MM.1S (cell line): ENCODE results near the gene KCND3.

Experiments
- DNase-seq: peaks from one replicate; pipeline ENCODE4 v3.0.0-alpha.2; 2015
- H2AFZ ChIP-seq: fragments of 300-600 bp; sonication (generic); 2 replicates; pipeline ENCODE4 v1.6.0; 2016; ENCODE audit warnings: antibody characterized with exemption, low read length
- H3F3A ChIP-seq: fragments of 300-600 bp; sonication (generic); 2 replicates; pipeline ENCODE4 v1.6.1; 2016; ENCODE audit warnings: mild to moderate bottlenecking, antibody characterized with exemption, low read length, moderate library complexity, mixed read lengths; ENCODE audit not compliant: insufficient read depth
- H3K27ac ChIP-seq: fragments of 300-600 bp; sonication (generic); 2 replicates; pipeline ENCODE4 v1.5.1; 2016; ENCODE audit warnings: mild to moderate bottlenecking, low read length
- H3K27me3 ChIP-seq: fragments of 300-600 bp; sonication (generic); replicated peaks from 2 replicates; pipeline ENCODE4 v1.6.0; 2016; ENCODE audit warnings: low read length; ENCODE audit not compliant: insufficient read depth
- H3K36me3 ChIP-seq: fragments of 300-600 bp; sonication (generic); replicated peaks from 2 replicates; pipeline ENCODE4 v1.6.1; 2016; ENCODE audit warnings: mild to moderate bottlenecking, low read length, mixed read lengths; ENCODE audit not compliant: insufficient read depth
- H3K4me1 ChIP-seq: fragments of 300-600 bp; sonication (generic); 2 replicates; pipeline ENCODE4 v1.6.1; 2016; ENCODE audit warnings: low read length, mixed read lengths
- H3K4me2 ChIP-seq: fragments of 300-600 bp; sonication (generic); 2 replicates; pipeline ENCODE4 v1.6.0; 2016; ENCODE audit warnings: low read depth, low read length
- H3K4me3 ChIP-seq: fragments of 300-600 bp; sonication (generic); 2 replicates; pipeline ENCODE4 v1.5.1; 2016; ENCODE audit warnings: low read length, mixed read lengths
- H3K79me2 ChIP-seq: fragments of 300-600 bp; sonication (generic); 2 replicates; pipeline ENCODE4 v1.6.1; 2016; ENCODE audit warnings: mixed run types, low read length, mixed read lengths
- H3K9ac ChIP-seq: fragments of 300-600 bp; sonication (generic); 2 replicates; pipeline ENCODE4 v1.6.1; 2016; ENCODE audit warnings: low read length, mixed read lengths
- H3K9me2 ChIP-seq: fragments of 300-600 bp; sonication (generic); replicated peaks from 2 replicates; pipeline ENCODE4 v1.6.1; 2016; ENCODE audit warnings: mild to moderate bottlenecking, low read length, mixed read lengths; ENCODE audit not compliant: insufficient read depth
- H3K9me3 ChIP-seq: fragments of 300-600 bp; sonication (generic); replicated peaks from 2 replicates; pipeline ENCODE4 v1.6.1; 2016; ENCODE audit warnings: mild to moderate bottlenecking, low read length, mixed read lengths; ENCODE audit not compliant: insufficient read depth
- H4K20me1 ChIP-seq: fragments of 300-600 bp; sonication (generic); 2 replicates; pipeline ENCODE4 v1.6.1; 2016; ENCODE audit warnings: mild to moderate bottlenecking, low read length, moderate library complexity, mixed read lengths; ENCODE audit not compliant: insufficient read depth
- CTCF ChIP-seq: fragments of 300-600 bp; sonication (generic); IDR thresholded peaks from 2 replicates; pipeline ENCODE4 v1.5.1; 2016; ENCODE audit warnings: antibody characterized with exemption, low read length, mixed read lengths
- EZH2 ChIP-seq: fragments of 300-600 bp; sonication (generic); optimal IDR thresholded peaks from 2 replicates; pipeline ENCODE3; 2017; ENCODE audit warnings: low read depth, mild to moderate bottlenecking, antibody characterized with exemption, low read length, mixed read lengths
- EZH2phosphoT487 ChIP-seq: fragments of 300-600 bp; sonication (generic); IDR thresholded peaks from 2 replicates; pipeline ENCODE4 v1.6.1; 2018; ENCODE audit warnings: antibody characterized with exemption, low read length

Gene KCND3

GRCh38 chr1:111841746-111842145 lies 147.7 kb downstream of the KCND3 start:
- Histone ChIP-seq H3K4me1 (no peaks in the 10 kb centered on the region), H3K27ac (no peak overlapping the region), H3F3A (no peaks in the 10 kb centered on the region), H3K36me3 (no peaks in the 10 kb centered on the region), H3K9me3 (no peaks in the 10 kb centered on the region), H3K4me3 (no peak overlapping the region), H4K20me1 (no peaks in the 10 kb centered on the region), H3K4me2 (no peak overlapping the region), H3K79me2 (no peaks in the 10 kb centered on the region), H2AFZ (no peak overlapping the region), H3K9ac (no peak overlapping the region), H3K27me3 (no peaks in the 10 kb centered on the region), H3K9me2 (no peaks in the 10 kb centered on the region)
- TF ChIP-seq EZH2 (no peak), CTCF (no peak), EZH2phosphoT487 (no peak)
- no peak for DNase-seq

GRCh38 chr1:111841189-111841588 lies 148.3 kb downstream of the KCND3 start:
- H3K27me3 ChIP-seq, result no peaks in the 10 kb centered on the region
- no peak overlapping the region for H2AFZ ChIP-seq
- H3K4me1 ChIP-seq, result no peaks in the 10 kb centered on the region
- H3K9me2 ChIP-seq, result no peaks in the 10 kb centered on the region
- no peak overlapping the region for H3K4me2 ChIP-seq
- H3K79me2 ChIP-seq, result no peaks in the 10 kb centered on the region
- H3K9ac ChIP-seq, result no peak overlapping the region
- no peaks in the 10 kb centered on the region for H4K20me1 ChIP-seq
- TF ChIP-seq EZH2 (no peak), CTCF (no peak), EZH2phosphoT487 (no peak)
- H3K4me3 ChIP-seq, result no peak overlapping the region
- no peaks in the 10 kb centered on the region for H3F3A ChIP-seq
- no peak for DNase-seq
- no peaks in the 10 kb centered on the region for H3K36me3 ChIP-seq
- no peaks in the 10 kb centered on the region for H3K9me3 ChIP-seq
- H3K27ac ChIP-seq, result no peak overlapping the region

- H3K9me3 ChIP-seq, result no peaks in the 10 kb centered on the region
- H3F3A ChIP-seq, result no peaks in the 10 kb centered on the region
- DNase-seq, result no peak
- H3K4me3 ChIP-seq, result no peak overlapping the region
- H3K9me2 ChIP-seq, result no peaks in the 10 kb centered on the region
- H3K27ac ChIP-seq, result no peak overlapping the region
- no peaks in the 10 kb centered on the region for H4K20me1 ChIP-seq
- no peak overlapping the region for H2AFZ ChIP-seq
- TF ChIP-seq EZH2phosphoT487 (no peak), EZH2 (no peak), CTCF (no peak)
- no peak overlapping the region for H3K4me2 ChIP-seq
- no peaks in the 10 kb centered on the region for H3K4me1 ChIP-seq
- H3K36me3 ChIP-seq, result no peaks in the 10 kb centered on the region
- H3K27me3 ChIP-seq, result no peaks in the 10 kb centered on the region
- H3K9ac ChIP-seq, result no peak overlapping the region
- H3K79me2 ChIP-seq, result no peaks in the 10 kb centered on the region
Measured at GRCh38 chr1:111837393-111837792, 152.1 kb downstream of the KCND3 start.
